GM10847 (cell line): ENCODE measurements around the gene SNAI1.

Source experiments
- POLR2A ChIP-seq: IDR thresholded peaks from 2 replicates; pipeline ENCODE4 v1.6.1; 2011; ENCODE audit not compliant: insufficient read length; ENCODE audit errors: extremely low read depth

SNAI1 gene

DNA sequence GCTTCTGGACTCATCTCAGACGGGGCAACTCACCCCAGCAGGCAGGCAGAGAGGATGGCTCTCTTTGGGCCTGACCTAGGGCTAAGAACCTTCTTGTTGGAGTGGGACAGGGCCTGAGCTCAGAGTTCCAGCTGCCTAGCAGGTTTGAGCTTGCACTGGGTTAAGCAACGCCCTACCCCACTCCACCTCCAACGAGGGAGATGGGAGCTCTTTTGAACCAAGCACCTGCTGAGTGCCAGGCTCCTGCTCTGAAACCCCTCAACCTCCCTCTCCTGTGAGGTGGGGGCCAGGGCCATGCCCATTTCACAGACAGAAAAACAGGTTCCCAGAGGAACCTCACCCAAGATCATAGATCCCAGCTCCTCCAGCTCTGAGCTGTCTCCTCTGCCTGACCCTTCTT is 54.3 kb downstream of the SNAI1 start:
- no peak for TF ChIP-seq POLR2A

- no peak for TF ChIP-seq POLR2A
Measured at GRCh38 chr20:50037575-50037974, 54.8 kb downstream of the SNAI1 start.

DNA sequence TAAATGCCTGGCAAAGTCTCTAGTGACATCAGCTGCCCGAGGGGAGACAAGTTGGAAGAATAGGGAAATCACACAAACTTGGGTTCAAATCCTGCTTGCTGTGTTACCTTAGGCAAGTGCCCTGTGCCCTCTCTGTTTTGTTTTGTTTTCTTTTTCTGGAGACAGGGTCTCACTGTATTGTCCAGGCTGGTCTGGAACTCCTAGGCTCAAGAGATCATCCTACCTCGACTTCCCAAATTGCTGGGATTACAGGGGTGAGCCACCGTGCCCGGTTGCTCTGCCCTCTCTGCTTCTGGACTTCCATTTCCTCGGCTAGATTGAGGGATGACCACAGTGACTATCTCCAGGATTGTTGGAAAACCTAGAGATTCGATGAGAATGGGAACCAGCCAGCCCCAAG is 55.4 kb downstream of the SNAI1 start:
- no peak for TF ChIP-seq POLR2A
